HepG2 (cell line): Measurements from ENCODE around the gene ST14. TPM values are rescaled to one million over a fixed set of nuclear protein-coding genes. Genes with fewer than 3 reads are reported as not detected.

Experiments
- HNRNPL ChIP-seq: fragments of 200-400 bp; formaldehyde crosslinking; IDR thresholded peaks from 2 replicates; pipeline ENCODE4 v1.6.1; 2017; ENCODE audit warnings: mild to moderate bottlenecking, low read depth, low read length
- HOXA3 ChIP-seq: sonication (generic); formaldehyde crosslinking; IDR thresholded peaks from 2 replicates; pipeline ENCODE4 v1.5.0; 2020; ENCODE audit warnings: missing genetic modification reagents
- ZBTB1 ChIP-seq: sonication (generic); formaldehyde crosslinking; IDR thresholded peaks from 2 replicates; pipeline ENCODE4 v1.4.0; 2020; ENCODE audit warnings: missing genetic modification reagents, borderline replicate concordance
- ZBTB38 ChIP-seq: sonication (generic); formaldehyde crosslinking; IDR thresholded peaks from 2 replicates; pipeline ENCODE4 v1.5.1; 2020; ENCODE audit warnings: mild to moderate bottlenecking, missing genetic modification reagents
- polyA plus RNA-seq, 8 experiments: library from polyadenylated mRNA; depleted of rRNA in 3 of 8; stranded (reverse) in 7 of 8; unstranded in 1 of 8; fragments of >200 nt; fragmentation: Illumina TruSeq in 4 of 8; extraction: Trizol in 4 of 8; gene quantifications; 2 replicates each; pipeline versions ENCODE4 v1.2.1 to v1.2.3, GENCODE V29; 2011 to 2016; ENCODE audit warnings: low read depth in 4 of 8, missing spikeins in 1 of 8, mixed read lengths in 1 of 8; ENCODE audit not compliant: insufficient read depth in 1 of 8
- total RNA-seq, 5 experiments: library from RNA; depleted of rRNA; stranded (reverse); fragments of >200 nt; fragmentation: Illumina TruSeq; extraction: Trizol; gene quantifications; 2 replicates each; pipeline ENCODE4 v1.2.3, GENCODE V29; 2016; ENCODE audit warnings: low read depth in 1 of 5
- TF ChIP-seq, protein P1 (sequence below): sonication (generic); formaldehyde crosslinking; IDR thresholded peaks from 2 replicates; pipeline ENCODE4 v1.5.1; 2020; ENCODE audit warnings: mild to moderate bottlenecking, missing genetic modification reagents, moderate library complexity
- TF ChIP-seq, protein P2 (sequence below): sonication (generic); formaldehyde crosslinking; IDR thresholded peaks from 2 replicates; pipeline ENCODE4 v1.5.0; 2020; ENCODE audit warnings: mild to moderate bottlenecking, missing genetic modification reagents, borderline replicate concordance
- TF ChIP-seq, protein P3 (sequence below): sonication (generic); formaldehyde crosslinking; IDR thresholded peaks from 2 replicates; pipeline ENCODE4 v1.8.0; 2022; ENCODE audit warnings: mild to moderate bottlenecking, missing genetic modification reagents, moderate library complexity

Gene ST14
- total and polyA plus RNA-seq, 2 of the 13 experiments (the other 11 are each of a cell fraction or from before 2014, with no cell fraction given): 0.88 to 1.4 TPM

DNA sequence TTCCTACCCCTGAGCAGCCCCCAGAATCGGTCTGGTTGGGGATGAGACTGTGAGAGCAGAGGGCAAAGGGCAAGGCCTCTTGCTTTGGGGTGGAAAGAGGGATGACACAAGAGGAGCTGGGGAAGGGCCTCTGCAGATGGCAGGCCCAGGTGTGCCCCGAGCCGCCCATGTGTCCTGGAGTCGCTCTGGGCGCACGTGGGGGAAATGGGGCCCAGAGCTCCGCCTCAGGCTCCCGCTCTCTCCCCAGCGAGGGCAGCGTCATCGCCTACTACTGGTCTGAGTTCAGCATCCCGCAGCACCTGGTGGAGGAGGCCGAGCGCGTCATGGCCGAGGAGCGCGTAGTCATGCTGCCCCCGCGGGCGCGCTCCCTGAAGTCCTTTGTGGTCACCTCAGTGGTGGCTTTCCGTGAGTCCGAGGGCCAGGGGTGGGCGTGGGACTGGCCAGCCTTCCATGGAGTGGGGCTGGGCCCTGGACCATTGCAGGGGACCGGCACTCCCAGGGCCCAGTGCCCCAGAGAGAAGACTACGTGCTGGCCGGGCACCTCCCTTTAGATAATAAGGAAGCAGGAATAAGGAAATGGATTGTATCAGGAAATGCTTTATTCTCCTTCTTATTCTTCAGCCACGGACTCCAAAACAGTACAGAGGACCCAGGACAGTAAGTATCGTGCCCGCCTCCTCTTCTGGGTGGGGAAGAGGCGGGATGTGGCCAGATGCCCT, 30.1 kb downstream of the ST14 start (continued):
- TF ChIP-seq ZBTB1 (CRISPR knock-in tag) (no peak), ZBTB38 (peak; percentile 31; the same call in 1 of the 2 replicates), HNRNPL (0 out of 2 replicates have a peak, but pooled peaks have one; percentile 19), HOXA3 (CRISPR knock-in tag) (peak; percentile 56)
- TF ChIP-seq, protein P1, sequence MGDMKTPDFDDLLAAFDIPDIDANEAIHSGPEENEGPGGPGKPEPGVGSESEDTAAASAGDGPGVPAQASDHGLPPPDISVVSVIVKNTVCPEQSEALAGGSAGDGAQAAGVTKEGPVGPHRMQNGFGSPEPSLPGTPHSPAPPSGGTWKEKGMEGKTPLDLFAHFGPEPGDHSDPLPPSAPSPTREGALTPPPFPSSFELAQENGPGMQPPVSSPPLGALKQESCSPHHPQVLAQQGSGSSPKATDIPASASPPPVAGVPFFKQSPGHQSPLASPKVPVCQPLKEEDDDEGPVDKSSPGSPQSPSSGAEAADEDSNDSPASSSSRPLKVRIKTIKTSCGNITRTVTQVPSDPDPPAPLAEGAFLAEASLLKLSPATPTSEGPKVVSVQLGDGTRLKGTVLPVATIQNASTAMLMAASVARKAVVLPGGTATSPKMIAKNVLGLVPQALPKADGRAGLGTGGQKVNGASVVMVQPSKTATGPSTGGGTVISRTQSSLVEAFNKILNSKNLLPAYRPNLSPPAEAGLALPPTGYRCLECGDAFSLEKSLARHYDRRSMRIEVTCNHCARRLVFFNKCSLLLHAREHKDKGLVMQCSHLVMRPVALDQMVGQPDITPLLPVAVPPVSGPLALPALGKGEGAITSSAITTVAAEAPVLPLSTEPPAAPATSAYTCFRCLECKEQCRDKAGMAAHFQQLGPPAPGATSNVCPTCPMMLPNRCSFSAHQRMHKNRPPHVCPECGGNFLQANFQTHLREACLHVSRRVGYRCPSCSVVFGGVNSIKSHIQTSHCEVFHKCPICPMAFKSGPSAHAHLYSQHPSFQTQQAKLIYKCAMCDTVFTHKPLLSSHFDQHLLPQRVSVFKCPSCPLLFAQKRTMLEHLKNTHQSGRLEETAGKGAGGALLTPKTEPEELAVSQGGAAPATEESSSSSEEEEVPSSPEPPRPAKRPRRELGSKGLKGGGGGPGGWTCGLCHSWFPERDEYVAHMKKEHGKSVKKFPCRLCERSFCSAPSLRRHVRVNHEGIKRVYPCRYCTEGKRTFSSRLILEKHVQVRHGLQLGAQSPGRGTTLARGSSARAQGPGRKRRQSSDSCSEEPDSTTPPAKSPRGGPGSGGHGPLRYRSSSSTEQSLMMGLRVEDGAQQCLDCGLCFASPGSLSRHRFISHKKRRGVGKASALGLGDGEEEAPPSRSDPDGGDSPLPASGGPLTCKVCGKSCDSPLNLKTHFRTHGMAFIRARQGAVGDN: peak; percentile 54; the same call in 1 of the 2 replicates
- TF ChIP-seq, protein P2, sequence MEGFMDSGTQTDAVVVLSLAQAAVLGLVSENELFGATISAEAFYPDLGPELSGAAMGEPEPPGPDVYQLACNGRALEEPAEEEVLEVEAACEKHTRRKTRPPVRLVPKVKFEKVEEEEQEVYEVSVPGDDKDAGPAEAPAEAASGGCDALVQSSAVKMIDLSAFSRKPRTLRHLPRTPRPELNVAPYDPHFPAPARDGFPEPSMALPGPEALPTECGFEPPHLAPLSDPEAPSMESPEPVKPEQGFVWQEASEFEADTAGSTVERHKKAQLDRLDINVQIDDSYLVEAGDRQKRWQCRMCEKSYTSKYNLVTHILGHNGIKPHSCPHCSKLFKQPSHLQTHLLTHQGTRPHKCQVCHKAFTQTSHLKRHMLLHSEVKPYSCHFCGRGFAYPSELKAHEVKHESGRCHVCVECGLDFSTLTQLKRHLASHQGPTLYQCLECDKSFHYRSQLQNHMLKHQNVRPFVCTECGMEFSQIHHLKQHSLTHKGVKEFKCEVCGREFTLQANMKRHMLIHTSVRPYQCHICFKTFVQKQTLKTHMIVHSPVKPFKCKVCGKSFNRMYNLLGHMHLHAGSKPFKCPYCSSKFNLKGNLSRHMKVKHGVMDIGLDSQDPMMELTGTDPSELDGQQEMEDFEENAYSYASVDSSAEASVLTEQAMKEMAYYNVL: peak; percentile 25; the same call in 1 of the 2 replicates
- TF ChIP-seq, protein P3, sequence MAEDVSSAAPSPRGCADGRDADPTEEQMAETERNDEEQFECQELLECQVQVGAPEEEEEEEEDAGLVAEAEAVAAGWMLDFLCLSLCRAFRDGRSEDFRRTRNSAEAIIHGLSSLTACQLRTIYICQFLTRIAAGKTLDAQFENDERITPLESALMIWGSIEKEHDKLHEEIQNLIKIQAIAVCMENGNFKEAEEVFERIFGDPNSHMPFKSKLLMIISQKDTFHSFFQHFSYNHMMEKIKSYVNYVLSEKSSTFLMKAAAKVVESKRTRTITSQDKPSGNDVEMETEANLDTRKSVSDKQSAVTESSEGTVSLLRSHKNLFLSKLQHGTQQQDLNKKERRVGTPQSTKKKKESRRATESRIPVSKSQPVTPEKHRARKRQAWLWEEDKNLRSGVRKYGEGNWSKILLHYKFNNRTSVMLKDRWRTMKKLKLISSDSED (CRISPR knock-in tag): no peak
- TF ChIP-seq, all 625 proteins: peak for 14
